Measurements from ENCODE around the gene PDE6D.

DNA sequence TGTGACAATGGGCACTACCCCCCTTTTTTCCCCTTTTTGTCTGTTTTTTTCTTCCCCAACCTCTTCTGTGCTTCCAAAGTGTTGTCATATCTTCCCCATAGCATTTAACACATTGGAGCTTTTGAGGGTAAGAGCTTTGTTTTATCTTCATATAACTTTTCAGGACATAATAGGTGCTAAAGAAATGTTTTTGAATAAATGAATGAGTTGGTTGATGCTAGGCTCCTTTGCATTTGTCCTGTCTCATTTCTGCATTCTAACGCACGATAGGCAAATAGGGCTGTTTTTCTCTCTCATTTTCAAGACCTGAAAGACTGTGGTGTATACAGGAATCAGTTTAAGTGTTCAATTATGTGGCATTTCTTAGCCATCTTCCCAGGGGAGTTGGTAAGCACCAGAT, 4.3 kb upstream of the PDE6D start:
- TF ChIP-seq CTCF (IDR thresholded peaks at IDR 0.05) (no peak), POLR2A (IDR thresholded peaks at IDR 0.05) (no peak), POLR2AphosphoS5 (IDR thresholded peaks at IDR 0.05; ENCODE audit: insufficient read depth in 1 of 2, low read depth in 1 of 2) (no peak)

All from vagina (tissue), 2 donors.